ENCODE data around the gene SGO1.

SGO1 gene

GRCh38 chr3:20154928-20155327 is 31.1 kb downstream of the SGO1 start:
- no peak for DNase-seq (ENCODE audit: low spot score)

GRCh38 chr3:20154078-20154477 is 31.9 kb downstream of the SGO1 start:
- DNase-seq (ENCODE audit: low spot score) = no peak

- DNase-seq (ENCODE audit: low spot score) = no peak
Observed at GRCh38 chr3:20148466-20148865, 37.5 kb downstream of the SGO1 start.

GRCh38 chr3:20147361-20147760 is 38.6 kb downstream of the SGO1 start:
- DNase-seq (ENCODE audit: low spot score) = no peak

GRCh38 chr3:20146301-20146700 is 39.7 kb downstream of the SGO1 start:
- DNase-seq (ENCODE audit: low spot score) = no peak

- no peak for DNase-seq (ENCODE audit: low spot score)
Observed at GRCh38 chr3:20145874-20146273, 40.1 kb downstream of the SGO1 start.

GRCh38 chr3:20143519-20143918 is 42.5 kb downstream of the SGO1 start:
- DNase-seq (ENCODE audit: low spot score) = no peak

- no peak for DNase-seq (ENCODE audit: low spot score)
Observed at GRCh38 chr3:20142517-20142916, 43.5 kb downstream of the SGO1 start.

- DNase-seq (ENCODE audit: low spot score) = peak; percentile 83
Observed at GRCh38 chr3:20141851-20142250, 44.2 kb downstream of the SGO1 start.

GRCh38 chr3:20141316-20141715 is 44.7 kb downstream of the SGO1 start:
- no peak for DNase-seq (ENCODE audit: low spot score)

- DNase-seq (ENCODE audit: low spot score) = no peak
Observed at GRCh38 chr3:20140881-20141280, 45.1 kb downstream of the SGO1 start.

- no peak for DNase-seq (ENCODE audit: low spot score)
Observed at GRCh38 chr3:20137647-20138046, 48.4 kb downstream of the SGO1 start.

GRCh38 chr3:20136231-20136630 is 49.8 kb downstream of the SGO1 start:
- DNase-seq (ENCODE audit: low spot score) = no peak

GRCh38 chr3:20130106-20130505 is 55.9 kb downstream of the SGO1 start:
- no peak for DNase-seq (ENCODE audit: low spot score)

- no peak for DNase-seq (ENCODE audit: low spot score)
Observed at GRCh38 chr3:20128358-20128757, 57.6 kb downstream of the SGO1 start.

- peak; percentile 29 for DNase-seq (ENCODE audit: low spot score)
Observed at GRCh38 chr3:20125897-20126296, 60.1 kb downstream of the SGO1 start.

- DNase-seq (ENCODE audit: low spot score) = no peak
Observed at GRCh38 chr3:20125289-20125688, 60.7 kb downstream of the SGO1 start.

GRCh38 chr3:20123131-20123652 is 62.8 kb downstream of the SGO1 start:
- no peak for DNase-seq (ENCODE audit: low spot score)

GRCh38 chr3:20121088-20121487 is 64.9 kb downstream of the SGO1 start:
- DNase-seq (ENCODE audit: low spot score) = no peak

All from putamen (tissue), 1 donor.